ENCODE data around the gene EXD3. TPM values are rescaled to one million over a fixed set of nuclear protein-coding genes. Genes with fewer than 3 reads are reported as not detected.

Gene EXD3
- total and polyA plus RNA-seq, 8 donors, result 12.9 to 105 (median 24.0) TPM

GRCh38 chr9:137454145-137454596 is 31.2 kb upstream of the EXD3 start:
- H3K27me3 ChIP-seq, result no peaks in the 10 kb centered on the region
- peaks cover 12 to 48% (median 39%) of the 10 kb centered on the region in 4 donors for H3K36me3 ChIP-seq
- no peaks in the 10 kb centered on the region for H3K9me3 ChIP-seq
- H3K4me3 ChIP-seq, result peak overlapping the region; percentile 38 to 56 (median 49)
- peaks cover 30 to 57% (median 48%) of the 10 kb centered on the region in 4 donors for H3K4me1 ChIP-seq
- intact Hi-C loops (cut with DNase I; ENCODE audit: low total_unique reads), result no loop called here
- DNase-seq, result peak; percentile 66 to 85
- WGBS, 5 donors, result 4 to 13% (median 9%) methylated on average over 15 to 23 of the region's 24 CpGs
- TF ChIP-seq CTCF (IDR thresholded peaks at IDR 0.05), result no peak
- no peak for TF ChIP-seq EP300 (IDR thresholded peaks at IDR 0.05)
- TF ChIP-seq POLR2AphosphoS5 (IDR thresholded peaks at IDR 0.05), result no peak
- no peak for TF ChIP-seq POLR2A (IDR thresholded peaks at IDR 0.05)
- peak overlapping the region; percentile 85 to 92 (median 85) for H3K27ac ChIP-seq

- Histone ChIP-seq H3K4me3 (peak overlapping the region; percentile 38 to 50 (median 40)), H3K4me1 (peaks cover 30 to 56% (median 46%) of the 10 kb centered on the region in 4 donors), H3K36me3 (peaks cover 17 to 53% (median 44%) of the 10 kb centered on the region in 4 donors), H3K9me3 (no peaks in the 10 kb centered on the region), H3K27me3 (no peaks in the 10 kb centered on the region), H3K27ac (peak overlapping the region in 4 of 5 donors; percentile 46 to 85 (median 48))
- peak; percentile 82 to 93 for DNase-seq
- intact Hi-C loops (cut with DNase I; ENCODE audit: low total_unique reads), result no loop called here
- 9 to 15% (median 14%) methylated on average over 15 to 25 of the region's 25 CpGs for WGBS, 5 donors
- no peak for TF ChIP-seq POLR2A (IDR thresholded peaks at IDR 0.05)
- no peak for TF ChIP-seq EP300 (IDR thresholded peaks at IDR 0.05)
- TF ChIP-seq CTCF (IDR thresholded peaks at IDR 0.05), result no peak
- no peak for TF ChIP-seq POLR2AphosphoS5 (IDR thresholded peaks at IDR 0.05)
Observed at GRCh38 chr9:137453643-137454081, 30.7 kb upstream of the EXD3 start.

- peak overlapping the region; percentile 38 to 50 (median 40) for H3K4me3 ChIP-seq
Observed at GRCh38 chr9:137452761-137453642, 30.0 kb upstream of the EXD3 start.

More at GRCh38 chr9:137452761-137453642, 30.0 kb upstream of the EXD3 start:
- 77 to 97% (median 80%) methylated on average over 10 to 43 of the region's 43 CpGs for WGBS, 5 donors
- H3K9me3 ChIP-seq, result no peaks in the 10 kb centered on the region
- intact Hi-C loops (cut with DNase I; ENCODE audit: low total_unique reads), result no loop called here
- TF ChIP-seq POLR2AphosphoS5 (IDR thresholded peaks at IDR 0.05) (no peak), POLR2A (IDR thresholded peaks at IDR 0.05) (no peak), CTCF (IDR thresholded peaks at IDR 0.05) (no peak), EP300 (IDR thresholded peaks at IDR 0.05) (no peak)
- H3K27me3 ChIP-seq, result no peaks in the 10 kb centered on the region
- peaks cover 24 to 49% (median 40%) of the 10 kb centered on the region in 4 donors for H3K4me1 ChIP-seq
- H3K27ac ChIP-seq, result peak overlapping the region in 3 of 5 donors; percentile 46 to 49 (median 46)
- peaks cover 20 to 59% (median 49%) of the 10 kb centered on the region in 4 donors for H3K36me3 ChIP-seq
- DNase-seq, result no peak

Measured in stomach (tissue), 9 donors.